Left lung (tissue), 10 donors: Measurements from ENCODE around the gene RNF168. TPM values are rescaled to one million over a fixed set of nuclear protein-coding genes. Genes with fewer than 3 reads are reported as not detected.
A peak's percentile ranks its signal among the peaks of the same experiment; 100 is the strongest.

Experiments used
- ATAC-seq: fragments of 200-7000 bp; cut with Tn5 transposase; one replicate; pipeline ENCODE4 v1.9.1; 2020; ENCODE audit warnings: moderate library complexity
- DNase-seq, 4 donors: peaks; one replicate each; pipeline ENCODE4 v3.0.0-alpha.2; 2013 to 2020
- H3K27ac ChIP-seq, 2 donors: fragments of 200-600 bp; sonication (generic) in 1 of 2; one replicate each; pipeline versions ENCODE4 v1.5.0 to v1.8.0; 2020 to 2021
- H3K27me3 ChIP-seq, 2 donors: fragments of 200-600 bp; sonication (generic) in 1 of 2; one replicate each; pipeline versions ENCODE4 v1.5.0 to v1.8.0; 2020 to 2021
- H3K36me3 ChIP-seq, 2 donors: fragments of 200-600 bp; sonication (generic) in 1 of 2; one replicate each; pipeline versions ENCODE4 v1.5.0 to v1.8.0; 2020 to 2021
- H3K4me1 ChIP-seq, 2 donors: fragments of 200-600 bp; one replicate each; pipeline ENCODE4 v1.8.0; 2021
- H3K4me3 ChIP-seq, 2 donors: fragments of 200-600 bp; sonication (generic) in 1 of 2; one replicate each; pipeline versions ENCODE4 v1.5.0 to v1.8.0; 2020 to 2021; ENCODE audit warnings: mild to moderate bottlenecking in 1 of 2
- H3K9me3 ChIP-seq, 2 donors: fragments of 200-600 bp; sonication (generic) in 1 of 2; one replicate each; pipeline versions ENCODE4 v1.5.0 to v1.8.0; 2020 to 2021
- CTCF ChIP-seq, 2 donors: fragments of 200-600 bp; sonication (generic) in 1 of 2; IDR thresholded peaks; one replicate each; pipeline versions ENCODE4 v1.5.0 to v1.8.0; 2021; ENCODE audit warnings: antibody characterized with exemption in 2 of 2
- intact Hi-C, 2 donors: fragments of 100-400 bp; cut with DNase I; formaldehyde crosslinking; loops; one replicate each; pipeline versions ENCODE4 v1.11.2 to v1.14.2; 2022
- polyA plus RNA-seq, 6 donors: library from polyadenylated mRNA; unstranded; fragments of 120-200 nt; gene quantifications; one replicate each; pipeline ENCODE4 v1.2.1, GENCODE V29; 2013; ENCODE audit not compliant: insufficient read length in 6 of 6
- total RNA-seq, 2 donors: library from RNA; stranded (reverse); fragmentation: NEBNext Ultra II Directional; extraction: Animal tissue kit (Norgen Biotek cat#: 25700); gene quantifications; one replicate each; pipeline ENCODE4 v1.2.1, GENCODE V29; 2021
- donor health status: DM: no; HTN: yes; CAD: no.
- donor health status: DM: no; HTN: no; CAD: no.

Gene RNF168
- total and polyA plus RNA-seq, 8 donors = 18.1 to 30.0 (median 19.0) TPM

GRCh38 chr3:196502775-196503195 is 783 bp downstream of the RNF168 start:
- H3K4me3 ChIP-seq = peak overlapping the region; percentile 82 to 83
- peak; percentile 50 for ATAC-seq
- intact Hi-C loops = no loop called here
- H3K4me1 ChIP-seq = peaks cover 9 to 30% of the 10 kb centered on the region in 2 donors
- H3K9me3 ChIP-seq = peaks cover 0 to 11% of the 10 kb centered on the region in 2 donors
- H3K27ac ChIP-seq = peak overlapping the region; percentile 96 to 98
- TF ChIP-seq CTCF (IDR thresholded peaks at IDR 0.05) = no peak
- DNase-seq = peak; percentile 48 to 79 (median 52)
- no peaks in the 10 kb centered on the region for H3K27me3 ChIP-seq
- peaks cover 0 to 5% of the 10 kb centered on the region in 2 donors for H3K36me3 ChIP-seq

GRCh38 chr3:196501316-196502044 is 2.1 kb downstream of the RNF168 start:
- H3K27ac ChIP-seq = peak overlapping the region; percentile 70 to 96
- intact Hi-C loops = no loop called here
- no peak for DNase-seq
- H3K27me3 ChIP-seq = no peaks in the 10 kb centered on the region
- H3K4me1 ChIP-seq = peaks cover 9 to 30% of the 10 kb centered on the region in 2 donors
- peaks cover 0 to 3% of the 10 kb centered on the region in 2 donors for H3K9me3 ChIP-seq
- H3K4me3 ChIP-seq = peak overlapping the region; percentile 82 to 83
- ATAC-seq = peak; percentile 6
- TF ChIP-seq CTCF (IDR thresholded peaks at IDR 0.05) = no peak
- peaks cover 0 to 7% of the 10 kb centered on the region in 2 donors for H3K36me3 ChIP-seq

- ATAC-seq (no peak), DNase-seq (no peak)
- H3K4me1 ChIP-seq = peaks cover 9 to 21% of the 10 kb centered on the region in 2 donors
- peaks cover 0 to 16% of the 10 kb centered on the region in 2 donors for H3K36me3 ChIP-seq
- intact Hi-C loops = no loop called here
- H3K27ac ChIP-seq = peak overlapping the region; percentile 70 to 96
- TF ChIP-seq CTCF (IDR thresholded peaks at IDR 0.05) = no peak
- H3K4me3 ChIP-seq = peak overlapping the region; percentile 82 to 83
- no peaks in the 10 kb centered on the region for H3K9me3 ChIP-seq
- no peaks in the 10 kb centered on the region for H3K27me3 ChIP-seq
Observed at GRCh38 chr3:196499807-196500524, 3.6 kb downstream of the RNF168 start.

- peaks cover 6 to 21% of the 10 kb centered on the region in 2 donors for H3K4me1 ChIP-seq
- H3K27me3 ChIP-seq = no peaks in the 10 kb centered on the region
- H3K27ac ChIP-seq = no peak overlapping the region
- H3K36me3 ChIP-seq = peaks cover 0 to 16% of the 10 kb centered on the region in 2 donors
- no peaks in the 10 kb centered on the region for H3K9me3 ChIP-seq
- no peak for DNase-seq
- intact Hi-C loops = no loop called here
- no peak for TF ChIP-seq CTCF (IDR thresholded peaks at IDR 0.05)
- no peak overlapping the region for H3K4me3 ChIP-seq
- no peak for ATAC-seq
Observed at GRCh38 chr3:196499061-196499460, 4.5 kb downstream of the RNF168 start.

GRCh38 chr3:196498297-196498696 is 5.3 kb downstream of the RNF168 start:
- no peak for TF ChIP-seq CTCF (IDR thresholded peaks at IDR 0.05)

More at GRCh38 chr3:196498297-196498696, 5.3 kb downstream of the RNF168 start:
- Histone ChIP-seq H3K27me3 (no peaks in the 10 kb centered on the region), H3K4me3 (no peak overlapping the region), H3K4me1 (peaks cover 5 to 21% of the 10 kb centered on the region in 2 donors), H3K36me3 (peaks cover 0 to 16% of the 10 kb centered on the region in 2 donors), H3K9me3 (no peaks in the 10 kb centered on the region), H3K27ac (no peak overlapping the region)
- intact Hi-C loops = no loop called here
- DNase-seq (no peak), ATAC-seq (no peak)
